K562 (cell line): ENCODE measurements around the gene PHF11. TPM values are rescaled to one million over a fixed set of nuclear protein-coding genes. Genes with fewer than 3 reads are reported as not detected.
A peak's percentile ranks its signal among the peaks of the same experiment; 100 is the strongest.

Source experiments
- ARID1B ChIP-seq: fragments of 450-650 bp; IDR thresholded peaks from 2 replicates; pipeline ENCODE4 v1.6.1; 2016; ENCODE audit warnings: antibody characterized with exemption, mild to moderate bottlenecking, inconsistent platforms
- CSDE1 ChIP-seq, 2 experiments: fragments of 450-650 bp; IDR thresholded peaks; 2 replicates each; pipeline ENCODE4 v1.6.1; 2016; ENCODE audit warnings: mild to moderate bottlenecking in 1 of 2
- HLTF ChIP-seq: fragments of 450-650 bp; IDR thresholded peaks from 2 replicates; pipeline ENCODE4 v1.6.1; 2016
- LEF1 ChIP-seq: fragments of 450-650 bp; IDR thresholded peaks from 2 replicates; pipeline ENCODE4 v1.6.1; 2016; ENCODE audit warnings: mild to moderate bottlenecking
- NFATC3 ChIP-seq: fragments of 450-650 bp; IDR thresholded peaks from 2 replicates; pipeline ENCODE4 v1.6.1; 2017; ENCODE audit warnings: mild to moderate bottlenecking
- NONO ChIP-seq, 2 experiments: fragments of 200-400 bp in 1 of 2; fragments of 450-650 bp in 1 of 2; formaldehyde crosslinking in 1 of 2; IDR thresholded peaks; 2 replicates each; pipeline ENCODE4 v1.6.1; 2017; ENCODE audit warnings: low read depth in 2 of 2, mild to moderate bottlenecking in 2 of 2, moderate library complexity in 2 of 2, low read length in 1 of 2
- SPI1 ChIP-seq: IDR thresholded peaks from 2 replicates; pipeline ENCODE4 v1.6.1; 2011; ENCODE audit warnings: low read depth, low read length, control low read depth, borderline replicate concordance
- ZNF449 ChIP-seq: fragments of 250-450 bp; sonication (Bioruptor Pico); IDR thresholded peaks from 2 replicates; pipeline ENCODE4 v1.8.0; 2022; ENCODE audit warnings: moderate library complexity, mild to moderate bottlenecking, inconsistent platforms
- ZNF695 ChIP-seq: fragments of 450-650 bp; formaldehyde crosslinking; IDR thresholded peaks from 2 replicates; pipeline ENCODE4 v1.4.0; 2020; ENCODE audit warnings: mild to moderate bottlenecking, moderate library complexity
- ZNF75A ChIP-seq: fragments of 450-650 bp; formaldehyde crosslinking; IDR thresholded peaks from 2 replicates; pipeline ENCODE4 v1.4.0; 2020; ENCODE audit warnings: mild to moderate bottlenecking
- polyA plus RNA-seq, 8 experiments: library from polyadenylated mRNA; depleted of rRNA in 4 of 8; stranded (reverse) in 5 of 8; unstranded in 3 of 8; fragments of >200 nt; fragmentation: Nextera tagmentation in 2 of 8; fragmentation: Illumina TruSeq in 1 of 8; extraction: Ambion mirVana in 2 of 8; extraction: Trizol in 1 of 8; gene quantifications; 2 replicates each; pipeline versions ENCODE4 v1.2.1 to v1.2.3, GENCODE V29; 2011 to 2014; ENCODE audit warnings: inconsistent platforms in 1 of 8, missing spikeins in 1 of 8
- total RNA-seq, 7 experiments: library from RNA; depleted of rRNA in 6 of 7; stranded (reverse); fragments of >200 nt in 6 of 7; fragmentation: Illumina TruSeq in 2 of 7; extraction: Trizol in 2 of 7; gene quantifications; 2 replicates each; pipeline versions ENCODE4 v1.2.1 to v1.2.3, GENCODE V29; 2011 to 2021; ENCODE audit warnings: low replicate concordance in 1 of 7
- TF ChIP-seq, protein P1 (sequence below): fragments of 450-650 bp; conservative IDR thresholded peaks from 2 replicates; pipeline ENCODE4 v1.6.1; 2016; ENCODE audit warnings: missing genetic modification characterization, low read depth, mild to moderate bottlenecking, control low read depth, missing compliant biosample characterization
- TF ChIP-seq, protein P2 (sequence below): fragments of 250-450 bp; sonication (Bioruptor Pico); IDR thresholded peaks from 2 replicates; pipeline ENCODE4 v1.4.0; 2020

The PHF11 gene
- total and polyA plus RNA-seq, 9 of the 15 experiments (the other 6 are each of a cell fraction or from before 2014, with no cell fraction given): 1.9 to 7.0 (median 5.3) TPM

DNA sequence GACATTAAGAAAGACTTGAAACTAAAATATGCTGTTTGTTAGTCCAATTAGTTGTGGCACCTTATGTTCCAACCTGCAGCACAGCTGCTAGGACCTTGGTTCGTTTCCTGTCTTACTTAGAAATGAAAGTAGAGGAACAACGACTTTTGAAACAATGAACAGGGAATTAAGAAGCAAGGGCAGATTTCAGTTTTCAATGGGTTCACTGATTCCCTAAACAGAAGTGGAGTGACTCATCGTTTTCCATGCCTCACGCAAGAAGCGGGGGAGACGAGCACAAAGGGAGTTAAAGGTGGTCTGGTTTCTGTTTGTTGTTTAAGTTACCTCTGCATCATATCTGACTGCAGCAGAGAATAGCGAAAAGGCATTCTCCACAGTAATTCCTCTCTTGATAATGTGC lies 44.8 kb downstream of the PHF11 start (continued):
- TF ChIP-seq CSDE1 (IDR thresholded peaks at IDR 0.05): no peak
- no peak for TF ChIP-seq NFATC3
- no peak for TF ChIP-seq HLTF
- no peak for TF ChIP-seq ZNF75A
- TF ChIP-seq ARID1B: peak; percentile 71
- TF ChIP-seq ZNF449: no peak
- TF ChIP-seq, protein P1, sequence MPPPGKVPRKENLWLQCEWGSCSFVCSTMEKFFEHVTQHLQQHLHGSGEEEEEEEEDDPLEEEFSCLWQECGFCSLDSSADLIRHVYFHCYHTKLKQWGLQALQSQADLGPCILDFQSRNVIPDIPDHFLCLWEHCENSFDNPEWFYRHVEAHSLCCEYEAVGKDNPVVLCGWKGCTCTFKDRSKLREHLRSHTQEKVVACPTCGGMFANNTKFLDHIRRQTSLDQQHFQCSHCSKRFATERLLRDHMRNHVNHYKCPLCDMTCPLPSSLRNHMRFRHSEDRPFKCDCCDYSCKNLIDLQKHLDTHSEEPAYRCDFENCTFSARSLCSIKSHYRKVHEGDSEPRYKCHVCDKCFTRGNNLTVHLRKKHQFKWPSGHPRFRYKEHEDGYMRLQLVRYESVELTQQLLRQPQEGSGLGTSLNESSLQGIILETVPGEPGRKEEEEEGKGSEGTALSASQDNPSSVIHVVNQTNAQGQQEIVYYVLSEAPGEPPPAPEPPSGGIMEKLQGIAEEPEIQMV (tag): no peak
- 0 out of 2 replicates have a peak, but pooled peaks have one; percentile 30 for TF ChIP-seq LEF1
- TF ChIP-seq SPI1: no peak
- no peak for TF ChIP-seq NONO (IDR thresholded peaks at IDR 0.05; ENCODE audit: low read depth in 2 of 2, low read length in 1 of 2)
- TF ChIP-seq, protein P2, sequence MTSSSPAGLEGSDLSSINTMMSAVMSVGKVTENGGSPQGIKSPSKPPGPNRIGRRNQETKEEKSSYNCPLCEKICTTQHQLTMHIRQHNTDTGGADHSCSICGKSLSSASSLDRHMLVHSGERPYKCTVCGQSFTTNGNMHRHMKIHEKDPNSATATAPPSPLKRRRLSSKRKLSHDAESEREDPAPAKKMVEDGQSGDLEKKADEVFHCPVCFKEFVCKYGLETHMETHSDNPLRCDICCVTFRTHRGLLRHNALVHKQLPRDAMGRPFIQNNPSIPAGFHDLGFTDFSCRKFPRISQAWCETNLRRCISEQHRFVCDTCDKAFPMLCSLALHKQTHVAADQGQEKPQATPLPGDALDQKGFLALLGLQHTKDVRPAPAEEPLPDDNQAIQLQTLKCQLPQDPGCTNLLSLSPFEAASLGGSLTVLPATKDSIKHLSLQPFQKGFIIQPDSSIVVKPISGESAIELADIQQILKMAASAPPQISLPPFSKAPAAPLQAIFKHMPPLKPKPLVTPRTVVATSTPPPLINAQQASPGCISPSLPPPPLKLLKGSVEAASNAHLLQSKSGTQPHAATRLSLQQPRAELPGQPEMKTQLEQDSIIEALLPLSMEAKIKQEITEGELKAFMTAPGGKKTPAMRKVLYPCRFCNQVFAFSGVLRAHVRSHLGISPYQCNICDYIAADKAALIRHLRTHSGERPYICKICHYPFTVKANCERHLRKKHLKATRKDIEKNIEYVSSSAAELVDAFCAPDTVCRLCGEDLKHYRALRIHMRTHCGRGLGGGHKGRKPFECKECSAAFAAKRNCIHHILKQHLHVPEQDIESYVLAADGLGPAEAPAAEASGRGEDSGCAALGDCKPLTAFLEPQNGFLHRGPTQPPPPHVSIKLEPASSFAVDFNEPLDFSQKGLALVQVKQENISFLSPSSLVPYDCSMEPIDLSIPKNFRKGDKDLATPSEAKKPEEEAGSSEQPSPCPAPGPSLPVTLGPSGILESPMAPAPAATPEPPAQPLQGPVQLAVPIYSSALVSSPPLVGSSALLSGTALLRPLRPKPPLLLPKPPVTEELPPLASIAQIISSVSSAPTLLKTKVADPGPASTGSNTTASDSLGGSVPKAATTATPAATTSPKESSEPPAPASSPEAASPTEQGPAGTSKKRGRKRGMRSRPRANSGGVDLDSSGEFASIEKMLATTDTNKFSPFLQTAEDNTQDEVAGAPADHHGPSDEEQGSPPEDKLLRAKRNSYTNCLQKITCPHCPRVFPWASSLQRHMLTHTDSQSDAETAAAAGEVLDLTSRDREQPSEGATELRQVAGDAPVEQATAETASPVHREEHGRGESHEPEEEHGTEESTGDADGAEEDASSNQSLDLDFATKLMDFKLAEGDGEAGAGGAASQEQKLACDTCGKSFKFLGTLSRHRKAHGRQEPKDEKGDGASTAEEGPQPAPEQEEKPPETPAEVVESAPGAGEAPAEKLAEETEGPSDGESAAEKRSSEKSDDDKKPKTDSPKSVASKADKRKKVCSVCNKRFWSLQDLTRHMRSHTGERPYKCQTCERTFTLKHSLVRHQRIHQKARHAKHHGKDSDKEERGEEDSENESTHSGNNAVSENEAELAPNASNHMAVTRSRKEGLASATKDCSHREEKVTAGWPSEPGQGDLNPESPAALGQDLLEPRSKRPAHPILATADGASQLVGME: no peak
- no peak for TF ChIP-seq ZNF695
